Medulla oblongata (tissue), 1 donor: Measurements from ENCODE around the gene TRPV6.

Experiments used
- DNase-seq: peaks from one replicate; pipeline ENCODE4 v3.0.0-alpha.2; 2015; ENCODE audit errors: extremely low spot score

Gene TRPV6

DNA sequence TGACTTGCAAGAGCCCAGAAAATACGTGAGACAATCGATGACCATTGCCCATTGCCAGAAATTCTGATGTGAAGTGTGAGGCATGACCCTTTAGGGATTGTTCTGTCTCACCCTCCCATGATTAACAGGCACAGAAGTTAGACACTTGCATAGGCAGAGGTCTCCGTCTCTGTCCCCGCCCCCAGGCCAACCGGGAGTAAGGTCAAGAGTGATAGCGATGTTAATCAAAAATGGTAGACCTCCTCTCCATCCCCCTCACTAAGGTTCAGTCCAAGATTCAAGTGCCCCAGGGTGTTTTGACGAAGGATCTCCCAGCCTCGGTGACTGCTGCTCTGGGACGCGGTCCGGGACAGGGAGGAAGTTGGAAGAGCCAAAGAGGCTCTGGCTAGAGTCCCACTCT, 22.7 kb upstream of the TRPV6 start:
- no peak for DNase-seq

DNA sequence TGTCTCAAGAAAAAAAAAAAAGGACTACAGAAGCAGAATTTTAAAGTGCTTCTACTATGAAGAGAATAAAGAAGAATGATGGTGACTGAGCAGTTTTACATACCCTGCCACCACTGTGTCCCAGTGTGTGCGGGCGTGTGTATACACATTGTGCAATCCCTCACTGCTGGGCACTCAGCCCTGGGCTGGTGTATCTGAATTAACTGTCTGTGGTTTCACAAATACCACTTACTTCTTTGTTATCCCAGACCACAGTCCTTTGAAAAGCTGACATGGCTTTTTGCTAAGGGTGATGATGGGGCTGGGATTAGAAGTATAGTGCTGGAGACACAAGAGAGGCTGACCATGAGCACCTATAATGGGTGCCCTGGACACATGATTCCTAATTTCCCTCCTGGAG, 21.1 kb upstream of the TRPV6 start:
- DNase-seq = no peak

DNA sequence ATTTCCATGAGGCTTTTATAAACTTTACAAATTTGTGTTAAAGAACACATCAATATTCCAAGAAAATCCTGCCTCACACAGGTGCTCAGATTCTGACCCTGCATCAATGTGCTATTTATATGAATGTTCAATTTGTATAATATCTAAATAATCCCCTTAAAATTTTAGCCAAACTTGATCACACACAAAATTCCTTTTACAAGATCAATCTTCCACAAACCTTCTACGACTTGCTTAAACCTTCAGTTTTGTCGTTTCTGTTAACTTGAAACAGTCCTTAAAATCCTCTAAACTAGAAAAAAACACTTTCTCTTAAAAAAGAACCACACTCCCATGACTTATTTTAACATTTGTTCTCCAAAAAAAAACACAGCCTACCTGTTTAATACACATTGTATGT, 20.2 kb upstream of the TRPV6 start:
- no peak for DNase-seq

DNA sequence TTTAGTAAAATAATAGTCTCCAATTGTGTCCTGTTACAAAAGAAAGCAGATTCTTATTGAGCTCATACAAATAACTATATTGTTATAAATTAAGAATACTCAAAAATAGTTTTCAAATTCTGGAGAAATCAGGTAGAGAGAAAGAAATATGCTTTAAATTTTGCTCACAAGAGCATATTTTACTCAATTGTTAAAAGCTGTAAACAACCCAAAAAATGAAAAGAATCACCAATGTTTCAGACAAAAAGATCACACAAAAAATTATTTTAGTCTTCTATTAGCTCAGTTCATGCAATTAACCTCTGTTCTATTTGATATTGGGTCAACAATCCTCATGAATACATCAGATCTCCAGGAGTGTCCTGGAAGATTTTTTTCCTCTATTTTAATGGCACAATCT, 18.6 kb upstream of the TRPV6 start:
- DNase-seq = no peak

DNA sequence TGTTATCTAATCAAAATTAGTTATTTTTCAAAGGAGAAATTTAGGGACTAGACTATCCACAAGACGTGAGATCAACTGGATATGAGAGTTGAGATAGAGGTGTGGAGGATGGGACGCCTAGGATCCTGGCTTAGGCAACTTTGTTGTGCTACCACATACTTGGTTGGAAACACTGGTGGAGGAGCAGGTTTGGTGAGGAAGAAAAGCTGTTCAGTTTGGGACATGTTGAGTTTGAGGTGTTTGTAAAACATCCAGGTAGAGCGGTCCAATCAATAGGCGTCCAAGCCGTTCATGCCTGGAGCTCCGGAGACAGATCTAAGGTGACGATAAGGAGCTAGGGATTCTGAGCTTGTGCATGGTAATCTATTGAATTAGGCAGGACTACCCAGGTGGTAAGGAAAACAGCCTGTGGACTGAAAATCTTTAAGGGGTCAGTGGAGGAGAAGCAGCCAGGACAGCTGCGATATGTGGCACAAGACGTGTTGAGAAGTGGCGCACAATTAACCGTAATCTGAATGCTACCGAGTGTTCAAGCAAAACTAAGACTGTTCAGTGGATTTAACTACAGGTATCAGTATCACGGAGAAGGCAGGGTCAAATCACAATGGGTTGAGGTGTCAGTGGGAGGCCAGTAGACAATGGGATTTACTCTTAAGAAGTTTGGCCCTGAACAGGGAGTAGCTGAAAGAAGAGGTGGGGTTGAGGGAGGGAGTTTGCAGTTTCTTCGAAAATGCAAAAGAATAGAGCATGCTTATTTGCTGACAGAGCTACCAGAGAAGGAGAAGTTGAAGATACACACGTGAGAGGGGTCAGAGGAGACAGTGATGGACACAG, 16.1 kb upstream of the TRPV6 start:
- no peak for DNase-seq

DNA sequence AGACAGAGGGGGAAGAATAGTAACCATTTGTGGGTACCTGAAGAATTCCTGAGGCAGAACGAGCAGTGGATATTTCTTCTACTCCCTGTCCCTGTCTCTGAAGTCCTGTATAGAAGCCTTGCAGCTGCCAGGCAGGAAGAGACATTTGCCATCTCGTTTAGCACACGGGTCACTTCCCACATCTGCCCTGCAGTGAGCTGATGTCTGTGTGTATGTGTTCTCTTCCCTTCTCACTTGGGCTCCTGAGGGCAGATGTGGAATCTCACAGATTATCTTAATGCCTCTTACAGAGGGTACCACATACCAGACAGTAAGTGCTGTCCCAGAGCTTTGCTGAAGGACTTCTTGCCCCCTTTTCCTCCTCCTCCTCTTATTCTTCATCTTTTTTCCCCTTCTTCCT, 14.1 kb upstream of the TRPV6 start:
- DNase-seq = no peak

DNA sequence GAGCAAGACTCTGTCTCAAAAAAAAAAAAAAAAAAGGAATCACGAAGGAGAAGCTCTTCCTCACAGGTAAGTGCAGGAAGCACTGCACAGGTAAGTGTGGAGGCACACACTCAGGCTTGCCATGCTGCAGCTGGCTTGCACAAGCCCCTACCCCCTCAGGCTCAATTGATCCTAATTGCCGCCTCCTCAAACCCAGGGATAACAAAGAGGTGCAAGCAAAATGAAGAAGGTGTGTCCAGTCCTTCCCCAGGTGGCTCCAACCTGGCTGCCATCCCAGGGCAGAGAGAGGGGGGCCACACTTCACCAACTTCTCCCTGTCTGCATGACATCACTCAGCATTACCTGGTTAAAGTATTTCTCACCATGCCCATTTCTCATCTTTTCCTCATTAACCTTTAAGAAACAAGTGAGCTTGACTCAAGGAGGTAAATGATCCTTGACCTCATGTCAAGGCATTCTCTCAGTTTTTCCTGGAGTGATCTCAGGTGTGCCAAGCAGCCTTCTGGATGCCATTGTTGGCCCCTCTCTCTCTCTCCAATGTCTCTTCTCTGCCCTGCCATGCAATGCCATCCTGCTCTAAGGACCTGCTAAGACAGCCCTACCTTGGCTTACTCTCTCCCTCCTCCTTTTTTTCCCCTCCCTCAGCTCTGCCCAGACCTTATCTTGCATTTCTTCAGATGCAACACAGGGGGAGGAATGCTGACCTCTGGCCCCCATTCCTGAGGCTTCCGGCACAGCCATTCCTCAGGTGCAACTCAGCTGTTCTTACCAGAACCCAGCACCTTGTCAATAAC, 13.0 kb upstream of the TRPV6 start:
- no peak for DNase-seq

DNA sequence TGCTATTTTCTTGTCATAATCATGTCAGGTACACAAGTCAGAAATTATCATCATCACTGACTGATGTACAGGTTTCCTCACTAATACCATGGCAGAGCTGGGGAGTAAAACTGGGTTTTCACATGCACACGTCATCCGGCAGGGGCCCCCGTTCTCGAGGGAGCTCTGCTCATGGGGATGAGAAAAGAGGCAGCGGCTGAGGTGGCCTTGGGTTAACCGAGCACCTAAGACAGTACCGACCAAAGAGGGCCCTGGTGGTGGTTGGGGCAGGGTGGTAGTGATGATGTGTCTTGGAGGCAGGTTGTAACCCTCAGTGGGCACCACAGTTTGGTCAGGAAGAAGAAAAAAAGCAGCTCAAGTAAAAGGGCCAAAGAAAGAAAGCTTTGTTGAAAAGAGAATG, 12.1 kb upstream of the TRPV6 start:
- DNase-seq = no peak

DNA sequence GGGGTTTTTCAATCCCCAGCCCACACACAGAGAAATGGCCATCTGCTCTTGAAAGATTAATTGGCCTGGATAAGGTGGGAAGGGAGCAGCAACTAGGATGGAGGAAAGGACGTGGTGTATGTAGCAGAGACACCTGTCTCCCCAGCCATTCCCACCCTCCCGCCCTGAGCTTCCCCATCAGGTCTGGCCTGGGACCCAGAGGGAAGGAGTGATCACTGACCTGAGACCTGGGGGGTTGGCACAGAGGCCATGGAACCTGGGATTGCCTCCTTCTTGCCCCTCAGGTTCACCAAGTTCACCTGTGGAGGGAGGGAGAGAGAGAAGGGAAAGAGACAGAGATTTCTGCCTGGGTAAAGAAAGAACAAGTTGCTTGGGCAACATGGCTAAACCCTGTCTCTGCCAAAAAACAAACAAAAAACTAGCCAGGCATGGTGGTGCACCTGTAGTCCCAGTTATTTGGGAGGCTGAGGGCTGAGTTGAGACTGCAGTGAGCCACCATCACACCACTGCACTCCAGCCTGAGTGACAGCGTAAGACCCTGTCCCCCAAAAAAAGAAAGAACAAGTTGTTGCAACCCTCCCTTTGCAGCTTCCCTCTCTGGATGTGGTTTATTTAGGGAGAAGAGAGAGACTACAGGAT, 11.3 kb upstream of the TRPV6 start:
- no peak for DNase-seq

DNA sequence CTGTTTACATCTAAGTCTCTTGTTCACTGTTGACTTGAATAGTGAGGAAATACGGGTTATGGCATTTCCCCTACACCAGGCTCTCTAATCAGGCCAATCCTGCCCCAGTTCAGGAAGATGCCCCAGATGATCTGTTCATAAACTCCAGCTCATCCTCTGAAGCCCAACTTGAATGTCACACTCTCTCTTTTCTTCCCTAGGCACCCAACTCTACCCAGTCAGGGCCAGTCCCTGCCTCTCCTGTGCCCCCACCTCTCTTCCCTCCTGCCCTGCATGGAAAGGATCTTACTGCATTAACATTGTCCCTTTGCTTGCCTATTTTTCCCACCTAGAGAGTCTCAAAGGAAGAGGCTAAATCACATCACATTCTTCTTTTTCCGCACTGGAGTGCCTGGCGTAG, 10.6 kb upstream of the TRPV6 start:
- no peak for DNase-seq

DNA sequence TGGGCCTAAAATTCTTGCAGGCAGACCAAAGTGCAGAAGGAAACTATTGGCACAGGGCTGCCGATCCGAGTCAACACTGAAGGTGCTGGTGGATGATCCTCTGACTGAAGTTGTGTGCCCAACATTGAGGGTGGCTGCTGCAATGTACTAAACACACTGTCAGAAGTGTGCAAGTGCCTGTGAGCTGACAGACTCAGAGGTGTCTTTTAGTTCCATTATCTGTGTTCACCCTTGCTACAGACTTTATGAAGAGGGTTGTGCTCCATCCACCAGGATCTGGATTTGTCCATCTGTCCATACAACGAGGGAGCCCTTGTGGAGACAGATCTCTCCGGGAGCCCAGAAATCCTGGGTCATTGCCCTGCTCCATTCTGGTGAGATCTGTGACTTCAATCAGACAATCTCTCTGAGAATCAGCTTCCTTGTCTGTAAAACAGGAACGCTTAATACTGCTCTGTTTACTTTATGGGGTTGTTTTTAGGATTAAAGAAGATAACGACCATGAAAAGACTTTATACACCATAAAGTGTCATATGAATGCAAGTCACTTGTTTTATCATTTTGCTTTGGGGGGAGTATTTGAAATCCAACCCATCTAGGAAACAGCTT, 9.5 kb upstream of the TRPV6 start:
- DNase-seq = no peak

DNA sequence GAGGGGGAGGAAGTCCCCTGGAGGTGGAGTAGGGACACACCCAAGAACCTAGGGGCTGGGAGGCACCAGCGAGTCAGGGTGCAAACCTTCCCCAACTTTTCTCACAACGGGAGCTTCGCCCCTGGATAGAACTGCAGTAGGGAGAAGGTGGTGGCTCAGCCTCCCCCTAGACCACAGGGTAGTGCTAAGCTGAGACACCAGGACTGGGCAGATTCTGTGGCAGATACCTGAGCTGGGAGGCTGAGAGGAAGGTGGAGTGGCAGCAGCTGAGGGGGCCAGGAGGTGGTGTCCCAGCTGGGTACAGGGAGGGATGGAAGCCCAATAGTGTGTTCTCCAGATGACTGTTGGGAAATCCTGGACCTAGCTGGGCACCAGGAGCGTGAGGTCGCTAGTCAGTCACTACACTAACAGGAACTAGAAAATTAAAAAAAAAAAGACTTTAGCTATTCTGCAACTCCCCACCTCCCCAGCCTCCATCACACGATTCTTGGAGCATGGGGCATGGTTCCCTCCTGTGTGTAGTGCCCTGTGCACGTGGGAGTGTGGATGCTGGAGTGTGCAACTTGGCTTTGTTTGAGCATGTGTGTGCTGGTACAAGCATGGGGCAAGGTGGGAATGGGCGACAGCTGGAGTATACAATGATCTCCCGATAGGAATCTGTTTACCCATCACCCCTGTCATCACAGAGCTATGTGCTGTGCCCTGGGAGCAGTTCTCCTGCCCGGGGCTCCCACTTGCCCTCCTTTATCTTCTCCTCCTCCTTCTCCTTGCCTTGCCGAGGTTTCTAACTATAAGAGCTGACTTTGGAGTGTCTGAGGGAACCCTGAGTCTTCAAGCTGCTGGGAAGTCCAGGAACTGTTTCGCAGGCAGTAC, 8.8 kb upstream of the TRPV6 start:
- DNase-seq = no peak

DNA sequence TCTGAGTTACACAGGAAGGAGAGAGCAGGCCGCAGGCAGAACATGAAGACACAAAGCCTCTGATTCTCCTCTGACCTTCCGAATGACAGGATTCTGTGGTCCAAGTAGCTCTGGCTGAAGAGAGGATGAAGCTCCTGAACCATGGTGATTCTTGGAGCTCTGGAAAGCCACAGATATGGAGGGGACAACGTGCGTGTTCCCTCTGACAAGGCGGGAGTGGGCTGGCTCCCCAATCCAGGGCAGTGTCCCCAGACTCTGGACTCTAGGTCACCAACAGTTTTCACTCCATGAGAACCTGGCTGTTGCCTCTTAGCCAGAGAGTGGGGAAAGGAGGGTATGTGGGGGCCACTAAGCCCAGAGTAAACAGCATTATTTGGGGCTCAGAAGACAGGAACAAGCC, 7.4 kb upstream of the TRPV6 start:
- DNase-seq = no peak

DNA sequence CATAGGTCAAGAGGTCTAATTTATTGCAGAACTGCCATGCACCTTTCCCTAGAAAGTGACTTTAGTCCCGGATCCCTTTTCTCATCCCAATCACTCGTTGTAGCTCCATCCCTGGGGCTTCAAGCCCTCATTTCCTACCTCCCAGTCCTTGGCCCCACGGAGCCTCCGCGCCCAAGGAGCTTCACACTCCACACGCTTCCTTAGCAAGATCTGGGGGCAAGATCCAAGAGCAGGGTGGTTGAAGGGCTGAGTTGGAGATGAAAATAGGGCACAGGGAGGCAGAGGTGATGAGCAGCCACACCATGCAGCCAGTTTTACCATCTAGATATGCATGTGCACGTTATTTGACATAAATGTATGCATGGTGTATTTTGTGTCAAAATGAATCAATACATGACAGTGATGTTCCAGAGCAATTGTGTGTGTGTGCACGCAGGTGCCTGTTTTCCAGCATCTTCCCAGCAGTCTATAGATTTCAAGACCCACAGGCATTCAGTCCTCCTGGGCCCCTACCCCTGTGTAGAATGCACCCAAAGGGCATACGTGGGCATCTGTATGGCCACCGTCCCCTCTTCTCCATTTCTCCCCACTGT, 6.0 kb upstream of the TRPV6 start:
- DNase-seq = no peak

DNA sequence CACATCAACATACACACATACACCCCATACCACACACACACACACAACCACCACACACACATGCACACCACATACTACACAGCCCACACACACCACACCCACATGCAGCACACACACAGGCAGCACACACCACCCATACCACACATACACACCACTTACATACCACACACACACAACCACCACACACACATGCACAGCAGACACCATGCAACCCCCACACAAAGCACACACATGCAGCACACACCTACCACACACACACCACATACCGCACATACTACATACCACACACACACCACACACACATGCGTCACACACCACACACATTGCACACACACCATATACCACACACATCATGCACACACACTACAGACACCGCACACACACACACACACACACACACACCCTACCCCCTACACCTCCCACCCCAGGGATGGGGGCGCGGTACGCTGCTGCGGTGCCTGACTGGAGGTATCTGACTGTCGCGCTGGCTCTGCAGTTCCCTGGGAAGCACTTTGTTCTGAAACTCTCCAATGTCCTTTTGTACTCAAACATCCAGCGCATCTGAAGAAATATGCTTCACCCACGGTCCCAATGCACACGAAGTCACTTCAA, 5.4 kb upstream of the TRPV6 start:
- DNase-seq = no peak

DNA sequence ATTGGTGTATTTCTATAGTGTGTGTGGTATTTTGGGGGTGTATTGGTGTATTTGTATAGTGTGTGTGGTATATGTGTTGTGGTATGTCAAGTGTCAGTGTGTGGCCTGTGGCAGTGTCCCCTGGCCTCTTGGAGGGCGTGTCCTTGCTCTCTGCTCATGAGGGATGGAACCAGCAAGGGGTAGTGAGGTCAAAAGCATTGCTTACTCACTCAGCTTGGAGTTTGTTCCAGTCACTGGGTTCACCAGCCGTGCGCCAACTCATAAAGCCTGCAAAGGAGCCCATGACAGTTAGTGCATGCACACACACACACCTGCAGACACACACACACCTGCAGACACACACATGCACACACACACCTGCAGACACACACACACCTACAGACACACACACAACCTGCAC, 4.3 kb upstream of the TRPV6 start:
- no peak for DNase-seq

DNA sequence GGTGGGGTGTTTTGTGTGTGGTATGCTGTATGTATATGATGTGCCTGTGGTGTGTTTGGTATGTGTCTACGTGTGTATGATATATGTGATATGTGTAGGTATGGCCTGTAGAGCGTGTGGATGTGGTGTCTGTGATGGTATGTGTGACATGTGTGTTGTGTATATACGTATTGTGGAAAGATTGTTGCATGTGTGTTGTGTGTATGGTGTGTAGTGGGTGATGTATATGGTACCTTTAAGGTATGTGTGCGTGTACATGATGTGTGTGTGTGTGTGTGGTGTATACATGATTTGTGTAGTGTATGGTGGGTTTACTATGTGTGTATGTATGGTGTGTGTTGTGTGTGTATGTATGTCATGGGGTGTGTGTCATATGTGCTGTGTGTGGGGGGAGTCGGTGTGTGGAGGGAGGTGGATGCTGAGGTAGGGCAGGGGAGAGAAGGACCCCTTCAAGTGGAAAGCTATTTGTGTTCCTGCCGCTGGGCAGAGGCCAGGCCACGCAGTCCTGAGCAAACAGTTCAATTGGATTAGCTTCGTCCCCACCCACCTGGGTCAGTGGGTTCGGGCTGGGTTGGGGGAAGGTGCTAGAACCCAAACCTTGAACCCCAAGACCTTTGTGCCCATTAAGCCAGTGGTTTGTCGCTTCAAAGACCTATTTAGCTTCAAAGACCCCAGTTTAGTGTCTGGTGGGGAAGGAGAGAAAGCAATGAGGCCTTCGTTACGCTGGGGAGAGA, 1.9 kb upstream of the TRPV6 start:
- no peak for DNase-seq

DNA sequence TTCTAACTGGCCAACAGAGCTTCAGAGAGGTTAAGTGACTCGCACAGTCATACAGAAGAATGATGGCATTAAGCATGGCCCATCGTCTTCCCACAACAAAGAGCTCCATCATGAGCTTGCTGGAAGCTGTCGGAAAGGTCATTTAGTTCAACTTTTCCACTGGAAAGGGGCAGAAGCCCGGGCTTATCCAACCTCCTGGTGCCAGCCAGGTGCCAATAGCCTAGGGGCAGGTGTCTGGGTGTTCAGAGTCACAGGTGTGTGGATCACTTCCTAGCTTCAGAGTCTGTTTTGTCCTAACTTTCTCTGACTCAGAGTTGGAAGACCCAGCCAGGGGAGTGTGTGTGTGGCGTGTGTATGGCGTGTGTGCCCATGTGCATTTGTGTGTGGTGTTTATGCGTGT, 1.3 kb upstream of the TRPV6 start:
- no peak for DNase-seq

DNA sequence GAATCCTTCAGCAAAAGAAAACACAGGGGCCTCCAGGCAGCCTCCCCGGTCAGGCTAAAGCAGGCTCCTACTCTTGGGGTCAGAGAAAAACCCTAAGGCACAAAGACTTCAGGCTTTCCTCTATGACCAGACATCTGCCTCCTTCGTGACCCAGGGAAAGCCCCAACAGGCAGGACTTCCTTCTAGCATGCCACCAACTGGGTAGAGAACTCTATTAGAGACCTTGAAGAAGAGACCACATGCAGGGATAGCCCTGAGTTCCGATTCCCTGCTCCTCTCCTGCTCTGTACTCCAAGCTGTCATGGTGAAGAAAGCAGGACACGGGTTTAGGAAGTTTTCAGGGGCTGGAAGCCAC, 1.3 kb downstream of the TRPV6 start:
- DNase-seq = no peak
